ENCODE measurements around the gene PCSK1N.

- TF ChIP-seq CTCF (IDR thresholded peaks at IDR 0.05) (no peak), POLR2A (IDR thresholded peaks at IDR 0.05) (no peak)
These were observed 53.7 kb downstream of the PCSK1N start for GRCh38 chrX:48781705-48782104.

All from right lobe of liver (tissue), 4 donors.